Endothelial cell of umbilical vein (primary cell): ENCODE measurements around the gene CTSC. TPM values are rescaled to one million over a fixed set of nuclear protein-coding genes. Genes with fewer than 3 reads are reported as not detected.

ENCODE experiments used
- BruUV-seq: library from RNA; stranded (reverse); fragments of 400-500 nt; replicated peaks from 2 replicates; lab custom pipeline; 2021; lab: Mats Ljungman, UMichigan
- CTCF ChIA-PET: fragments of 300-600, 350-600 bp; sonication (Branson Sonifier 250); formaldehyde crosslinking; loops from one replicate; lab custom pipeline; 2021; ENCODE audit warnings: antibody characterized with exemption, inconsistent platforms; lab: Charles Lee
- POLR2A ChIA-PET: fragments of 300-600, 350-600 bp; sonication (Branson Sonifier 250); formaldehyde crosslinking; loops from one replicate; lab custom pipeline; 2021; ENCODE audit warnings: antibody characterized with exemption, inconsistent platforms; lab: Charles Lee
- DNase-seq: peaks from one replicate; pipeline ENCODE4 v3.0.0-alpha.2; 2011; ENCODE audit warnings: low read depth, low spot score
- FAIRE-seq: peaks from 2 replicates; lab custom pipeline; 2011; peaks lifted over from hg19 to GRCh38; lab: Jason Lieb, UNC
- H2AFZ ChIP-seq: 2 replicates; pipeline ENCODE4 v1.6.0; 2012; ENCODE audit warnings: low read depth, low read length, control low read depth, inconsistent platforms
- H3K27ac ChIP-seq: 2 replicates; pipeline ENCODE4 v1.5.1; 2011; ENCODE audit warnings: low read depth, mild to moderate bottlenecking, control low read depth, low read length, moderate library complexity; ENCODE audit not compliant: insufficient read depth
- H3K27me3 ChIP-seq, 2 experiments: 2 replicates each; pipeline versions ENCODE4 v1.6.0 to v1.6.1; 2011; ENCODE audit warnings: low read length in 2 of 2, mixed read lengths in 1 of 2; ENCODE audit not compliant: control insufficient read depth in 2 of 2, insufficient read depth in 2 of 2
- H3K36me3 ChIP-seq, 2 experiments: 2 replicates in 1 of 2; 3 replicates in 1 of 2; pipeline ENCODE4 v1.5.1; 2011; ENCODE audit warnings: low read length in 2 of 2, mild to moderate bottlenecking in 1 of 2, moderate library complexity in 1 of 2; ENCODE audit not compliant: control insufficient read depth in 2 of 2, insufficient read depth in 2 of 2; ENCODE audit errors: extremely low read depth in 1 of 2
- H3K4me1 ChIP-seq: 3 replicates; pipeline ENCODE4 v1.5.1; 2011; ENCODE audit warnings: mild to moderate bottlenecking, low read length; ENCODE audit not compliant: control insufficient read depth, insufficient read depth; ENCODE audit errors: extremely low read depth
- H3K4me2 ChIP-seq: 2 replicates; pipeline ENCODE4 v1.6.1; 2011; ENCODE audit warnings: low read length, control low read depth, mixed read lengths; ENCODE audit not compliant: insufficient read depth
- H3K4me3 ChIP-seq, 3 experiments: fragments of 200-600 bp in 1 of 3; sonication (generic), shearing (Covaris generic) in 1 of 3; replicated peaks in 1 of 3; 2 replicates each; pipeline ENCODE4 v1.5.1; 2011 to 2016; ENCODE audit warnings: control low read depth in 3 of 3, low read length in 3 of 3, mild to moderate bottlenecking in 2 of 3, inconsistent platforms in 1 of 3, low read depth in 1 of 3, moderate library complexity in 1 of 3; ENCODE audit not compliant: insufficient read depth in 1 of 3
- H3K79me2 ChIP-seq: 2 replicates; pipeline ENCODE4 v1.6.0; 2012; ENCODE audit warnings: low read length, inconsistent platforms; ENCODE audit not compliant: control insufficient read depth, insufficient read depth
- H3K9ac ChIP-seq: replicated peaks from 2 replicates; pipeline ENCODE3; 2011; ENCODE audit warnings: low read length, control low read depth; ENCODE audit not compliant: insufficient read depth; ENCODE audit errors: extremely low read depth
- H3K9me1 ChIP-seq: replicated peaks from 3 replicates; pipeline ENCODE4 v1.6.0; 2011; ENCODE audit warnings: mild to moderate bottlenecking, low read length; ENCODE audit not compliant: control insufficient read depth, insufficient read depth; ENCODE audit errors: extremely low read depth
- H3K9me3 ChIP-seq: replicated peaks from 2 replicates; pipeline ENCODE4 v1.5.1; 2012; ENCODE audit warnings: low read length, inconsistent platforms; ENCODE audit not compliant: control insufficient read depth, insufficient read depth
- H4K20me1 ChIP-seq: replicated peaks from 2 replicates; pipeline ENCODE3; 2011; ENCODE audit warnings: mild to moderate bottlenecking, low read length; ENCODE audit not compliant: control insufficient read depth, insufficient read depth; ENCODE audit errors: extremely low read depth
- EZH2 ChIP-seq: IDR thresholded peaks from 2 replicates; pipeline ENCODE4 v1.6.1; 2012; ENCODE audit warnings: borderline replicate concordance, low read depth, mild to moderate bottlenecking, moderate library complexity, low read length, inconsistent platforms; ENCODE audit not compliant: severe bottlenecking
- FOS ChIP-seq: IDR thresholded peaks from 2 replicates; pipeline ENCODE4 v1.6.1; 2011; ENCODE audit warnings: mild to moderate bottlenecking, low read length, moderate library complexity, borderline replicate concordance; ENCODE audit not compliant: insufficient read depth
- GATA2 ChIP-seq: IDR thresholded peaks from 2 replicates; pipeline ENCODE4 v1.7.0; 2011; ENCODE audit warnings: low read depth, mild to moderate bottlenecking, moderate library complexity, mixed read lengths, low read length; ENCODE audit not compliant: insufficient read length, insufficient read depth
- JUN ChIP-seq: IDR thresholded peaks from 2 replicates; pipeline ENCODE4 v1.6.1; 2011; ENCODE audit warnings: borderline replicate concordance, low read depth; ENCODE audit not compliant: insufficient read length, insufficient read depth
- MYC ChIP-seq: IDR thresholded peaks from one replicate; pipeline ENCODE4 v1.6.1; 2011; ENCODE audit warnings: mild to moderate bottlenecking, low read depth, low read length
- POLR2A ChIP-seq: IDR thresholded peaks from 2 replicates; pipeline ENCODE4 v1.6.1; 2012; ENCODE audit warnings: low read depth, mild to moderate bottlenecking, control low read depth, low read length
- POLR2AphosphoS5 ChIP-seq: IDR thresholded peaks from 2 replicates; pipeline ENCODE4 v1.6.1; 2012; ENCODE audit warnings: low read depth, mild to moderate bottlenecking, control low read depth, low read length, moderate library complexity; ENCODE audit not compliant: insufficient read depth
- dilution Hi-C: fragments of 300-500 bp; cut with MboI; formaldehyde crosslinking; loops from one replicate; pipeline ENCODE4 v1.15.0; 2019; ENCODE audit warnings: low sequenced_read_pairs; ENCODE audit not compliant: extremely low pct_ligation_motif_present
- intact Hi-C: fragments of 100-400 bp; cut with micrococcal nuclease; formaldehyde crosslinking; loops from one replicate; pipeline ENCODE4 v1.10.0; 2022
- polyA plus RNA-seq, 4 experiments: library from polyadenylated mRNA; depleted of rRNA in 3 of 4; stranded (reverse) in 3 of 4; unstranded in 1 of 4; fragments of >200 nt; gene quantifications; 2 replicates each; pipeline versions ENCODE4 v1.2.1 to v1.2.3, GENCODE V29; 2011 to 2012; ENCODE audit warnings: missing spikeins in 1 of 4
- total RNA-seq: library from RNA; stranded (reverse); gene quantifications from 2 replicates; pipeline ENCODE4 v1.2.3, GENCODE V29; 2021
- TF ChIP-seq, protein P1 (sequence below): IDR thresholded peaks from 2 replicates; pipeline ENCODE4 v1.6.1; 2011; ENCODE audit not compliant: insufficient read depth, insufficient read length
- TF ChIP-seq, protein P2 (sequence below), 2 donors: IDR thresholded peaks; 1 replicate in 1 of 2; 2 replicates in 1 of 2; pipeline ENCODE4 v1.5.1; 2011; ENCODE audit warnings: low read length in 2 of 2, mild to moderate bottlenecking in 2 of 2, moderate library complexity in 2 of 2, control low read depth in 1 of 2, inconsistent platforms in 1 of 2, low read depth in 1 of 2; ENCODE audit not compliant: insufficient read depth in 1 of 2; ENCODE audit errors: extremely low read depth in 1 of 2

Gene CTSC
- total and polyA plus RNA-seq, 2 donors (not counting 3 experiments of a cell fraction or from before 2014, with no cell fraction given) = 130 to 186 TPM

DNA sequence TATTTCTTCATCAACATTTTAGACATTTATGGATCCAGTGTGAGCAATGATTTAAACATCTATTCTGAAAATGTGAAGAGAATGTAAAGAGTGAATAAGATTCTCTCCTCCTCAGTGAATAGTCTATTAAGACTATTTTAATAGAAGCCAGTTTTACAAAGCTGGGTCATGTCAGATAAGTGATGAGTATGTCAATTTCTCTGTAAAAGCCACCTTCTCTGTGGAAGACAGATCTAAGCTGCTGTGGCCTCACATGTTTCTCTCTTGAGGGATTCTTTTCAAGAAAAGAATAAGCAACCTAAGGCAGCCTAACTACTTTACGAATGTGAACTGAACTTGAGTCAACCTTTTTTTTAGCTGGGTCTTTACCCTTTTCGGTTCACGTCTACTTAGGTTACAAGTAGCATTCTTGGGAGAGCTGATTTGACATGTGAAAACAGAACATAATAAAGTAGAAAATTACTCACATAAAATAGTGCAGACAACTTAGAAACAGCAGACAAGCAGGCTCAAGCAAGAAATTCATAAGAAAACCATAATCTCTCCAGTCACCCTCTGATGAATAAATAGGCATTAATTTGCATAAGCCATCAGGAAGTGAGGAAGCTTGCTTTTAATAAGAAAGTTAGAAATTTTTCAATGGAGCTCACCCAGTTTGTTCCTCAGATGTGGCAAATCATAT lies 9.9 kb downstream of the CTSC start:
- DNase-seq = no peak
- no peaks in the 10 kb centered on the region for H3K27me3 ChIP-seq
- BruUV-seq = no TSS peak
- TF ChIP-seq EZH2 (no peak), POLR2A (no peak), FOS (no peak), GATA2 (no peak), POLR2AphosphoS5 (no peak), MYC (no peak), JUN (no peak)
- TF ChIP-seq, protein P1, sequence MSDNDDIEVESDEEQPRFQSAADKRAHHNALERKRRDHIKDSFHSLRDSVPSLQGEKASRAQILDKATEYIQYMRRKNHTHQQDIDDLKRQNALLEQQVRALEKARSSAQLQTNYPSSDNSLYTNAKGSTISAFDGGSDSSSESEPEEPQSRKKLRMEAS = no peak
- TF ChIP-seq, protein P2, sequence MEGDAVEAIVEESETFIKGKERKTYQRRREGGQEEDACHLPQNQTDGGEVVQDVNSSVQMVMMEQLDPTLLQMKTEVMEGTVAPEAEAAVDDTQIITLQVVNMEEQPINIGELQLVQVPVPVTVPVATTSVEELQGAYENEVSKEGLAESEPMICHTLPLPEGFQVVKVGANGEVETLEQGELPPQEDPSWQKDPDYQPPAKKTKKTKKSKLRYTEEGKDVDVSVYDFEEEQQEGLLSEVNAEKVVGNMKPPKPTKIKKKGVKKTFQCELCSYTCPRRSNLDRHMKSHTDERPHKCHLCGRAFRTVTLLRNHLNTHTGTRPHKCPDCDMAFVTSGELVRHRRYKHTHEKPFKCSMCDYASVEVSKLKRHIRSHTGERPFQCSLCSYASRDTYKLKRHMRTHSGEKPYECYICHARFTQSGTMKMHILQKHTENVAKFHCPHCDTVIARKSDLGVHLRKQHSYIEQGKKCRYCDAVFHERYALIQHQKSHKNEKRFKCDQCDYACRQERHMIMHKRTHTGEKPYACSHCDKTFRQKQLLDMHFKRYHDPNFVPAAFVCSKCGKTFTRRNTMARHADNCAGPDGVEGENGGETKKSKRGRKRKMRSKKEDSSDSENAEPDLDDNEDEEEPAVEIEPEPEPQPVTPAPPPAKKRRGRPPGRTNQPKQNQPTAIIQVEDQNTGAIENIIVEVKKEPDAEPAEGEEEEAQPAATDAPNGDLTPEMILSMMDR (IDR thresholded peaks at IDR 0.05; ENCODE audit: extremely low read depth in 1 of 2, insufficient read depth in 1 of 2, low read depth in 1 of 2, low read length in 2 of 2) = no peak
- H3K9ac ChIP-seq = no peak overlapping the region
- H3K9me1 ChIP-seq = no peaks in the 10 kb centered on the region
- peaks cover 46% of the 10 kb centered on the region for H3K79me2 ChIP-seq
- no peak for FAIRE-seq
- H3K36me3 ChIP-seq = peaks cover 7 to 21% of the 10 kb centered on the region in 2 experiments
- POLR2A ChIA-PET = no interaction called here
- no peak overlapping the region for H3K4me3 ChIP-seq
- dilution Hi-C loops (no loop called here), intact Hi-C loops (no loop called here)
- H3K4me2 ChIP-seq = no peak overlapping the region
- H3K27ac ChIP-seq = no peak overlapping the region
- H4K20me1 ChIP-seq = no peaks in the 10 kb centered on the region
- H2AFZ ChIP-seq = no peak overlapping the region
- CTCF ChIA-PET = interaction anchor here (1.3 to 3.4 kb wide), 3 partner anchors 9 to 217 kb away, joined by 5 to 17 read pairs (median 14); partner anchors contain the start of gene CTSC
- peaks cover 17% of the 10 kb centered on the region for H3K4me1 ChIP-seq
- H3K9me3 ChIP-seq = no peaks in the 10 kb centered on the region
